ENCODE data around the gene CHIA.

DNA sequence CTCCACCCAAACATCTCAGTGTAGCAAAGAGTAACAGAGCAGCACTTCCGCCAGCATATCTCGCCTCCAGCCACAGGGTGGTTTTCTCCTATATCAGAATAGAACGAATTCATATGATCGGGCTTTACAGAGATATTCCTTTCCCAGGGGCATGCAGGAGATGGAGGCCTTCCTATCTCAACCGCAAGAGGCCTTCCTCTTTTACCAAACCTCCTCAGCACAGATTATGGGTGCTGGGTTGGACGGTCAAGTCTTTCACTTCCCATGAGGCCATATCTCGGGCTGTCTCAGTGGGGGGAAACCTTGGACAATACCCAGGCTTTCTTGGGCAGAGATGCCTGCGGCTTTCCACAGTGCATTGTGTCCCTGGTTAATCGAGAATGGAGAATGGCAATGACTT lies 71.1 kb downstream of the CHIA start:
- TF ChIP-seq, protein P1, sequence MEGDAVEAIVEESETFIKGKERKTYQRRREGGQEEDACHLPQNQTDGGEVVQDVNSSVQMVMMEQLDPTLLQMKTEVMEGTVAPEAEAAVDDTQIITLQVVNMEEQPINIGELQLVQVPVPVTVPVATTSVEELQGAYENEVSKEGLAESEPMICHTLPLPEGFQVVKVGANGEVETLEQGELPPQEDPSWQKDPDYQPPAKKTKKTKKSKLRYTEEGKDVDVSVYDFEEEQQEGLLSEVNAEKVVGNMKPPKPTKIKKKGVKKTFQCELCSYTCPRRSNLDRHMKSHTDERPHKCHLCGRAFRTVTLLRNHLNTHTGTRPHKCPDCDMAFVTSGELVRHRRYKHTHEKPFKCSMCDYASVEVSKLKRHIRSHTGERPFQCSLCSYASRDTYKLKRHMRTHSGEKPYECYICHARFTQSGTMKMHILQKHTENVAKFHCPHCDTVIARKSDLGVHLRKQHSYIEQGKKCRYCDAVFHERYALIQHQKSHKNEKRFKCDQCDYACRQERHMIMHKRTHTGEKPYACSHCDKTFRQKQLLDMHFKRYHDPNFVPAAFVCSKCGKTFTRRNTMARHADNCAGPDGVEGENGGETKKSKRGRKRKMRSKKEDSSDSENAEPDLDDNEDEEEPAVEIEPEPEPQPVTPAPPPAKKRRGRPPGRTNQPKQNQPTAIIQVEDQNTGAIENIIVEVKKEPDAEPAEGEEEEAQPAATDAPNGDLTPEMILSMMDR (IDR thresholded peaks at IDR 0.05) = no peak
- TF ChIP-seq POLR2AphosphoS5 (IDR thresholded peaks at IDR 0.05) = no peak

All from gastroesophageal sphincter (tissue), 3 donors.